Hepatocyte (in vitro differentiated cells): ENCODE data around the gene ZNF37A.

Experiments
- EZH2 ChIP-seq: fragments of 200-600 bp; sonication (generic); IDR thresholded peaks from 2 replicates; pipeline ENCODE4 v1.6.1; 2016; ENCODE audit warnings: antibody characterized with exemption, mild to moderate bottlenecking, borderline replicate concordance
- TF ChIP-seq, protein P1 (sequence below): fragments of 200-600 bp; sonication (generic); IDR thresholded peaks from 2 replicates; pipeline ENCODE4 v1.5.1; 2016; ENCODE audit warnings: antibody characterized with exemption, mild to moderate bottlenecking; ENCODE audit not compliant: poor library complexity

DNA sequence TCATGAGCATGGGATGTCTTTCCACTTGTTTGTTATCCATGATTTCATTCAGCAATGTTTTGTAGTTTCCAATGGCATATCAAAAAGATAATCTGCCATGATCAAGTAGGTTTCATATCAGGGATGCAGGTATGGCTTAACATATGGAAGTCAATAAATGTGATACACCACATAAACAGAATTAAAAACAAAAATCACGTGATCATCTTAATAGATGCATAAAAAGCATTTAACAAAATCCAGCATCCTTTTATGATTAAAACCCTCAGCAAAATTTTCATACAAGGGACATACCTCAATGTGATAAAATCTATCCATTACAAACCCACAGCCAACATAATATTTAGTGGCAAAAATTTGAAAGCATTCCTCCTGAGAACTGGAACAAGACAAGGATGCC lies 90.3 kb downstream of the ZNF37A start:
- TF ChIP-seq, protein P1, sequence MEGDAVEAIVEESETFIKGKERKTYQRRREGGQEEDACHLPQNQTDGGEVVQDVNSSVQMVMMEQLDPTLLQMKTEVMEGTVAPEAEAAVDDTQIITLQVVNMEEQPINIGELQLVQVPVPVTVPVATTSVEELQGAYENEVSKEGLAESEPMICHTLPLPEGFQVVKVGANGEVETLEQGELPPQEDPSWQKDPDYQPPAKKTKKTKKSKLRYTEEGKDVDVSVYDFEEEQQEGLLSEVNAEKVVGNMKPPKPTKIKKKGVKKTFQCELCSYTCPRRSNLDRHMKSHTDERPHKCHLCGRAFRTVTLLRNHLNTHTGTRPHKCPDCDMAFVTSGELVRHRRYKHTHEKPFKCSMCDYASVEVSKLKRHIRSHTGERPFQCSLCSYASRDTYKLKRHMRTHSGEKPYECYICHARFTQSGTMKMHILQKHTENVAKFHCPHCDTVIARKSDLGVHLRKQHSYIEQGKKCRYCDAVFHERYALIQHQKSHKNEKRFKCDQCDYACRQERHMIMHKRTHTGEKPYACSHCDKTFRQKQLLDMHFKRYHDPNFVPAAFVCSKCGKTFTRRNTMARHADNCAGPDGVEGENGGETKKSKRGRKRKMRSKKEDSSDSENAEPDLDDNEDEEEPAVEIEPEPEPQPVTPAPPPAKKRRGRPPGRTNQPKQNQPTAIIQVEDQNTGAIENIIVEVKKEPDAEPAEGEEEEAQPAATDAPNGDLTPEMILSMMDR: no peak
- TF ChIP-seq EZH2: no peak
